A549 (cell line): ENCODE results near the gene ZG16B.

ENCODE experiments used
- BHLHE40 ChIP-seq: IDR thresholded peaks from 2 replicates; pipeline ENCODE4 v1.6.1; 2012; ENCODE audit warnings: low read depth, low read length, inconsistent platforms
- JUN ChIP-seq, 2 experiments: fragments of >200 bp; sonication (Bioruptor Twin); formaldehyde crosslinking; IDR thresholded peaks; 2 replicates in 1 of 2; 3 replicates in 1 of 2; pipeline ENCODE4 v1.6.1; 2016 to 2017
- MAZ ChIP-seq: fragments of 150-350 bp; IDR thresholded peaks from 2 replicates; pipeline ENCODE4 v1.6.1; 2014; ENCODE audit warnings: antibody characterized with exemption, low read depth, low read length, borderline replicate concordance
- RAD21 ChIP-seq, 2 experiments: fragments of >200 bp in 1 of 2; sonication (Bioruptor Twin) in 1 of 2; formaldehyde crosslinking in 1 of 2; IDR thresholded peaks in 1 of 2; conservative IDR thresholded peaks in 1 of 2; 2 replicates in 1 of 2; 3 replicates in 1 of 2; pipeline ENCODE4 v1.6.1; 2012 to 2018; ENCODE audit warnings: inconsistent platforms in 1 of 2
- RARB ChIP-seq: fragments of 250-450 bp; sonication (Bioruptor Pico); IDR thresholded peaks from 2 replicates; pipeline ENCODE4 v1.8.0; 2021; ENCODE audit warnings: mild to moderate bottlenecking, moderate library complexity
- TF ChIP-seq, protein P1 (sequence below): fragments of >200 bp; sonication (Bioruptor Twin); formaldehyde crosslinking; IDR thresholded peaks from 3 replicates; pipeline ENCODE4 v1.5.1; 2016

DNA sequence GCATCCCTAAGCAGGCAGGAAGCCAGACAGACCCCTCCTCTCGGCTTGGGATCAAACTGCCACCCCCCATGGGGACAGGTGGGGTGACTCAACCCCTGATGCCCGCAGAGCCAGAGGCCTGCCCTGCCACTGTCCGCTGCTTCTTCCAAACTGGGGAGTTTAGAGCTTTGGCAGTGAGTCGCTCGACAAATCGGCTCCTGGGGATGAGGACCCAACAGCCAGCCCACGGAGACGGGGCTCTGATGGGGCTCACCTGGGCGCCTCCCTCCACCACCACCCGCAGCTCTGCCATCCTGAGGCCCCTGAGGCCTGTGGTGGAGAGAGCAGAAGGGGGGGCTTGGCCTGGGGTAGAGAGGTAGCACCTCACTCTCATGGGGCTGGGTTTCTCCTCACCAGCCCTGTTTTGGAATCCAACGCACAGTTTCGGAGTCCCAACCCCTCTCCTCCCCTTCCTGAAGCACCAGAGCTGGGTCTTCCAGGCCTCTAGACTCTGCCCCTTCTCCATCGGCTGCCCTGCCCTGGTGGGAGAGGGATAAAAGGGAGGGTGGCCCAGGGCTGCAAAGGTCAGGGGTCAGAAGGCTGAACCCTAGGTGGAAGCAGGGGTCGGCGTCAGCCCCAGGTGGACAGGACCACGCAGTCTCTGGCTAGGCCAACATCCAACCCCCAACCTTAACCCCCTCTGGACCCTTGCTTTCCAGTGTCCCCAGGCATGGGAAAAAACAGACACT lies 22.1 kb downstream of the ZG16B start:
- TF ChIP-seq, protein P1, sequence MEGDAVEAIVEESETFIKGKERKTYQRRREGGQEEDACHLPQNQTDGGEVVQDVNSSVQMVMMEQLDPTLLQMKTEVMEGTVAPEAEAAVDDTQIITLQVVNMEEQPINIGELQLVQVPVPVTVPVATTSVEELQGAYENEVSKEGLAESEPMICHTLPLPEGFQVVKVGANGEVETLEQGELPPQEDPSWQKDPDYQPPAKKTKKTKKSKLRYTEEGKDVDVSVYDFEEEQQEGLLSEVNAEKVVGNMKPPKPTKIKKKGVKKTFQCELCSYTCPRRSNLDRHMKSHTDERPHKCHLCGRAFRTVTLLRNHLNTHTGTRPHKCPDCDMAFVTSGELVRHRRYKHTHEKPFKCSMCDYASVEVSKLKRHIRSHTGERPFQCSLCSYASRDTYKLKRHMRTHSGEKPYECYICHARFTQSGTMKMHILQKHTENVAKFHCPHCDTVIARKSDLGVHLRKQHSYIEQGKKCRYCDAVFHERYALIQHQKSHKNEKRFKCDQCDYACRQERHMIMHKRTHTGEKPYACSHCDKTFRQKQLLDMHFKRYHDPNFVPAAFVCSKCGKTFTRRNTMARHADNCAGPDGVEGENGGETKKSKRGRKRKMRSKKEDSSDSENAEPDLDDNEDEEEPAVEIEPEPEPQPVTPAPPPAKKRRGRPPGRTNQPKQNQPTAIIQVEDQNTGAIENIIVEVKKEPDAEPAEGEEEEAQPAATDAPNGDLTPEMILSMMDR = no peak
- TF ChIP-seq JUN (IDR thresholded peaks at IDR 0.05) = no peak
- TF ChIP-seq BHLHE40 = no peak
- TF ChIP-seq MAZ = no peak
- no peak for TF ChIP-seq RARB (CRISPR knock-in tag)
- TF ChIP-seq RAD21 (conservative IDR thresholded peaks at IDR 0.05 in 1 of 2, IDR thresholded peaks at IDR 0.05 in 1 of 2) = no peak
